OCI-LY3 (cell line): ENCODE results near the gene DOCK2.

Source experiments
- H2AFZ ChIP-seq: fragments of 200-600, 300-600 bp; shearing (Covaris generic); 2 replicates; pipeline ENCODE4 v1.6.0; 2014; ENCODE audit warnings: antibody characterized with exemption, low read depth, low read length
- H3K27ac ChIP-seq: fragments of 200-600, 300-600 bp; sonication (generic); 2 replicates; pipeline ENCODE4 v1.5.1; 2014; ENCODE audit warnings: mild to moderate bottlenecking, low read length, moderate library complexity, mixed read lengths
- H3K27me3 ChIP-seq: fragments of 200-600, 300-600 bp; sonication (generic); 2 replicates; pipeline ENCODE4 v1.6.1; 2014; ENCODE audit warnings: low read depth, low read length, mixed read lengths
- H3K36me3 ChIP-seq: fragments of 200-600, 300-600 bp; sonication (generic); replicated peaks from 2 replicates; pipeline ENCODE3; 2014; ENCODE audit warnings: low read depth, low read length, mixed read lengths
- H3K4me1 ChIP-seq: fragments of 300-600, 200-600 bp; sonication (generic); 2 replicates; pipeline ENCODE4 v1.6.1; 2014; ENCODE audit warnings: low read length, mixed read lengths
- H3K4me2 ChIP-seq: fragments of 200-600, 300-600 bp; sonication (generic); 2 replicates; pipeline ENCODE4 v1.6.1; 2014; ENCODE audit warnings: low read length, mixed read lengths
- H3K4me3 ChIP-seq: fragments of 300-600, 200-600 bp; sonication (generic); 2 replicates; pipeline ENCODE4 v1.5.1; 2014; ENCODE audit warnings: antibody characterized with exemption, mild to moderate bottlenecking, low read length, moderate library complexity
- H3K79me2 ChIP-seq: fragments of 300-600, 200-600 bp; shearing (Covaris generic); 2 replicates; pipeline ENCODE4 v1.6.1; 2014; ENCODE audit warnings: mild to moderate bottlenecking, low read length, mixed read lengths
- H3K9ac ChIP-seq: fragments of 300-600, 200-600 bp; shearing (Covaris generic); 2 replicates; pipeline ENCODE4 v1.6.0; 2014; ENCODE audit warnings: mild to moderate bottlenecking, low read length, moderate library complexity
- H3K9me3 ChIP-seq: fragments of 200-600, 300-600 bp; shearing (Covaris generic); 2 replicates; pipeline ENCODE4 v1.6.1; 2014; ENCODE audit warnings: low read length, mixed read lengths; ENCODE audit not compliant: insufficient read depth
- H4K20me1 ChIP-seq: fragments of 200-600, 300-600 bp; sonication (generic); 2 replicates; pipeline ENCODE4 v1.6.1; 2016; ENCODE audit warnings: low read length, mixed read lengths; ENCODE audit not compliant: insufficient read depth
- EZH2phosphoT487 ChIP-seq: fragments of 200-600 bp; shearing (Covaris generic); IDR thresholded peaks from 2 replicates; pipeline ENCODE4 v1.6.1; 2018; ENCODE audit warnings: antibody characterized with exemption, mixed run types, low read depth
- TF ChIP-seq, protein P1 (sequence below): fragments of 200-600, 300-600 bp; sonication (generic); IDR thresholded peaks from 2 replicates; pipeline ENCODE4 v1.5.1; 2014; ENCODE audit warnings: antibody characterized with exemption, low read length, low read depth

Gene DOCK2

DNA sequence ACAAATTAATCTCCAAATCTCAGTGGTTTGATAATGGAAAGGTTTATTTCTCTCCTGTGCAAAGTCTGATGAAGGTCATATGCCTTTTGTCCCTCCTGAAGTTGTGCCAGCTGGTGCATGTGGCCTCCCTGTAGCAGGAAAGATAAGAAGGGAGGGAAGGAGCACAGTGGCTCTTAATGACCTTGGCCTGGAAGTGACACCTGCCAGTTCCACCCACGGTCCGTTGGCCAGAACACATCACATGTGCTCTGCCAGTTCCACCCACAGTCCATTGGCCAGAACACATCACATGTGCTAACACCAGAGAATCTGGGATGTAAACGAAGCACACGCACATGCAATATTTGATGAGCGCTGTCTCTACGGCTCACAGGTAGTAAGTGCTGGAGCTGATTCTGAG lies 130.9 kb downstream of the DOCK2 start:
- no peak overlapping the region for H2AFZ ChIP-seq
- peaks cover 8% of the 10 kb centered on the region for H4K20me1 ChIP-seq
- H3K36me3 ChIP-seq = peaks cover 65% of the 10 kb centered on the region
- H3K79me2 ChIP-seq = no peaks in the 10 kb centered on the region
- H3K27ac ChIP-seq = no peak overlapping the region
- no peaks in the 10 kb centered on the region for H3K27me3 ChIP-seq
- no peaks in the 10 kb centered on the region for H3K9me3 ChIP-seq
- H3K9ac ChIP-seq = no peak overlapping the region
- H3K4me3 ChIP-seq = no peak overlapping the region
- peaks cover 4% of the 10 kb centered on the region for H3K4me1 ChIP-seq
- TF ChIP-seq EZH2phosphoT487 = no peak
- TF ChIP-seq, protein P1, sequence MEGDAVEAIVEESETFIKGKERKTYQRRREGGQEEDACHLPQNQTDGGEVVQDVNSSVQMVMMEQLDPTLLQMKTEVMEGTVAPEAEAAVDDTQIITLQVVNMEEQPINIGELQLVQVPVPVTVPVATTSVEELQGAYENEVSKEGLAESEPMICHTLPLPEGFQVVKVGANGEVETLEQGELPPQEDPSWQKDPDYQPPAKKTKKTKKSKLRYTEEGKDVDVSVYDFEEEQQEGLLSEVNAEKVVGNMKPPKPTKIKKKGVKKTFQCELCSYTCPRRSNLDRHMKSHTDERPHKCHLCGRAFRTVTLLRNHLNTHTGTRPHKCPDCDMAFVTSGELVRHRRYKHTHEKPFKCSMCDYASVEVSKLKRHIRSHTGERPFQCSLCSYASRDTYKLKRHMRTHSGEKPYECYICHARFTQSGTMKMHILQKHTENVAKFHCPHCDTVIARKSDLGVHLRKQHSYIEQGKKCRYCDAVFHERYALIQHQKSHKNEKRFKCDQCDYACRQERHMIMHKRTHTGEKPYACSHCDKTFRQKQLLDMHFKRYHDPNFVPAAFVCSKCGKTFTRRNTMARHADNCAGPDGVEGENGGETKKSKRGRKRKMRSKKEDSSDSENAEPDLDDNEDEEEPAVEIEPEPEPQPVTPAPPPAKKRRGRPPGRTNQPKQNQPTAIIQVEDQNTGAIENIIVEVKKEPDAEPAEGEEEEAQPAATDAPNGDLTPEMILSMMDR = no peak
- H3K4me2 ChIP-seq = no peak overlapping the region

DNA sequence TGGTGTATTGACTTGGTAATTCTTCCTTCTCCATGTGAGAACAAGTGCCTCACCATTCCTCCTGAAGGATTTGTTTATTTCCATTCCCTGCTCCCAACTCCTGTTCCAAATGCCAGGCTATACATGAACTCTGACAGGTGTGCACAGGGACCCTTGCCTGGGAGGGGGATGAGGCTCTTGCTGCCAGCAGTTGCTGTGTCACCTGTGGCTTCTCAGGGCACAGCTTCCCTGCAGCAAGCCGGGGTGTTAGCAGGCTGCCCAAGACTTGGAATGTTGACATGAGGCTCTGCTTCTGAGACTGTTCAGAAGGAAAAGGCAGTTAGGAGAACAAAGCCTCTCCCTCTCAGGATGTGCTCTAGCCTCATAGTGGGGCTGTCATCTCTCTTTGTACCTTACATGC lies 131.3 kb downstream of the DOCK2 start:
- H3K79me2 ChIP-seq = no peaks in the 10 kb centered on the region
- H3K27ac ChIP-seq = no peak overlapping the region
- H3K9me3 ChIP-seq = no peaks in the 10 kb centered on the region
- no peak overlapping the region for H3K4me2 ChIP-seq
- H3K27me3 ChIP-seq = no peaks in the 10 kb centered on the region
- H3K4me1 ChIP-seq = peaks cover 6% of the 10 kb centered on the region
- H4K20me1 ChIP-seq = peaks cover 8% of the 10 kb centered on the region
- H3K4me3 ChIP-seq = no peak overlapping the region
- H2AFZ ChIP-seq = no peak overlapping the region
- H3K36me3 ChIP-seq = peaks cover 65% of the 10 kb centered on the region
- TF ChIP-seq, protein P1 = no peak
- no peak for TF ChIP-seq EZH2phosphoT487
- H3K9ac ChIP-seq = no peak overlapping the region

DNA sequence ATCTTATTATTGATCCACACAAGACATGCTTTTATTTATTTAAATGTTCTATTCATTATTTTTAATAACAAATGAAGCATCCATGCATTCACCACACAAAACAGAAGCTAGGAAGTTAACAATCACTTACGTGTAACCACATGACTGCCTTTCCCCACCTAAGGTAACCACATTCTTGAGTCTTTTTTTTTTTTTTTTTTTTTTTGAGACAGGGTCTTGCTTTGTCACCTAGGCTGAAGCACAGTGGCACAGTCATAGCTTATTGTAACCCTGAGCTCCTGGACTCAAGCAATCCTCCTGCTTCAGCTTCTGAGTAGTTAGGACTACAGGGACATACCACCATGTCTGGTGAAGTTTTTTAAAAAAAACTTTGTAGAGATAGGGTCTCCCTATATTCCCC lies 133.0 kb downstream of the DOCK2 start:
- Histone ChIP-seq H3K4me1 (peaks cover 6% of the 10 kb centered on the region), H2AFZ (no peak overlapping the region), H4K20me1 (peaks cover 8% of the 10 kb centered on the region), H3K79me2 (no peaks in the 10 kb centered on the region), H3K4me2 (no peak overlapping the region), H3K27me3 (no peaks in the 10 kb centered on the region), H3K4me3 (no peak overlapping the region), H3K9ac (no peak overlapping the region), H3K9me3 (no peaks in the 10 kb centered on the region), H3K27ac (no peak overlapping the region), H3K36me3 (peaks cover 62% of the 10 kb centered on the region)
- TF ChIP-seq, protein P1 = no peak
- no peak for TF ChIP-seq EZH2phosphoT487

DNA sequence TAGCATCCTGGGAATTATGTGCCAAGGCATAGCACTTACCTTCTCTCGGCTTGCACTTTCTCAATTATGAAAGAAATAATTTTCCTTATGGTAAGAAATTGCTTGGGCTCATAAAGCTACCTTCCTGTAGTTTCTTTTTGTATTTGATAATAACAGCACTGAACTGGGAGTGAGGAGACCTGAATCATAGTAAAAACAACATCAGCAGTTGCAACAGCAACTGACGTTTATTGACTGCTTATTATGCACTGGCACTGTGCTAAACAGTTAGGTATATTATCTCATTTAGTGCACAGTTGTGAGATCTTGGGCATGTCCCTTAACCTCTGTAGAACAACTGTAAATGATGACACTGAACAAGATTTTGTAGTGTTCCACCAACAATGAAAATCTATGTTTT lies 135.2 kb downstream of the DOCK2 start:
- Histone ChIP-seq H3K4me2 (no peak overlapping the region), H3K27me3 (no peaks in the 10 kb centered on the region), H4K20me1 (0 out of 2 replicates have a peak, but pooled peaks cover 6% of the 10 kb centered on the region), H3K9ac (no peak overlapping the region), H3K4me1 (peaks cover 7% of the 10 kb centered on the region), H2AFZ (no peak overlapping the region), H3K4me3 (no peak overlapping the region), H3K27ac (no peak overlapping the region), H3K36me3 (peaks cover 56% of the 10 kb centered on the region), H3K79me2 (no peaks in the 10 kb centered on the region), H3K9me3 (no peaks in the 10 kb centered on the region)
- TF ChIP-seq EZH2phosphoT487 = no peak
- TF ChIP-seq, protein P1 = no peak
